ENCODE measurements around the gene FZR1.
"Not testable (repeated sequence)": the region's sequence is repeated elsewhere in the genome, so short reads cannot be mapped to it uniquely, and the experiment has no call there.

The FZR1 gene

DNA sequence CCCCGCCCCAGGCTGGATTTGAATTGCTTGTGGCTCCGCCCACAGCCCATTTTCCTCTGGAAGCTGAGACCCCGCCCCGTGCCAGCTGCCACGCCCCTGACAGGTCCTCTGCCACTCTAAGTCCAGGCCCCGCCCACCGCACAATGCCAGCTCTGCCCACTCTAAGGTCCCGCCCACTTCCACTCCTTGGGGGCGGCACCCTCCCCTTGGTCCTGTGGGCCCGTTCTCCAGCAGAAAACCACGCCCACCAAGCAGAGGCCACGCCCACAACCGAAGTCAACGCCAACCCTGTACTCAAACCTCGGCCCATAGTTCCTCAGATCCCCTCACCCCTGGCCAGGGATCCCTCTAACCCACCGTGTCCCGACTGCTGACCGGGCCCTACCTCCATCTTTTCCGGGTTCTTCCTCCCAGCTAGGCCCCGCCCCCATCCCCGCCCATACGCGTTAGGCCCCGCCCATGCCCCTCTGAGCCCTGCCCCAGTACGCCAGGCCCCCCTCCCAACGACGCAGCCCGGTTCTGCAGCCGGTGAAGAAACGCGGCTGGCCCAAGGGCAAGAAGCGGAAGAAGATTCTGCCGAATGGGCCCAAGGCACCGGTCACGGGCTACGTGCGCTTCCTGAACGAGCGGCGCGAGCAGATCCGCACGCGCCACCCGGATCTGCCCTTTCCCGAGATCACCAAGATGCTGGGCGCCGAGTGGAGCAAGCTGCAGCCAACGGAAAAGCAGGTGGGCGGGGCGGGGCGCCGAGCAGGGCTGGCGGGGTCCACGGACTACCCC lies 67.9 kb downstream of the FZR1 start:
- peak; percentile 93 for DNase-seq (ENCODE audit: low spot score)

DNA sequence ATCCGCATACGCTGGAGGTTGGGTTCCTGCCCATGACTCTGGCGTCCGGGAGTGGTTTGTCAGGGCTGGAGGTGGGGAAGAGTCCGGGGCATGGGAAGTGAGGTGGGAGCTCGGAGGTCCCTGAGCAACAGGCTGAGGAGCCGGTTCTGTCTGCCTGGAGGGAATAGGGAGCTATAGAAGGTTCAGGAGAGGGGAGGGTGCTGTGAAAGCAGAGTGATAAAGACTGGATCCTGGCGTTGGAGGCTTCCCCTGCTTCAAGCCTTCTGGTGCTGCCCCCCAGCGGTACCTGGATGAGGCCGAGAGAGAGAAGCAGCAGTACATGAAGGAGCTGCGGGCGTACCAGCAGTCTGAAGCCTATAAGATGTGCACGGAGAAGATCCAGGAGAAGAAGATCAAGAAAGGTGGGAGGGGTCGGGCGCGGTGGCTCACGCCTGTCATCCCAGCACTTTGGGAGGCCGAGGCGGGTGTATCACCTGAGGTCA lies 69.2 kb downstream of the FZR1 start:
- no peak for DNase-seq (ENCODE audit: low spot score)

DNA sequence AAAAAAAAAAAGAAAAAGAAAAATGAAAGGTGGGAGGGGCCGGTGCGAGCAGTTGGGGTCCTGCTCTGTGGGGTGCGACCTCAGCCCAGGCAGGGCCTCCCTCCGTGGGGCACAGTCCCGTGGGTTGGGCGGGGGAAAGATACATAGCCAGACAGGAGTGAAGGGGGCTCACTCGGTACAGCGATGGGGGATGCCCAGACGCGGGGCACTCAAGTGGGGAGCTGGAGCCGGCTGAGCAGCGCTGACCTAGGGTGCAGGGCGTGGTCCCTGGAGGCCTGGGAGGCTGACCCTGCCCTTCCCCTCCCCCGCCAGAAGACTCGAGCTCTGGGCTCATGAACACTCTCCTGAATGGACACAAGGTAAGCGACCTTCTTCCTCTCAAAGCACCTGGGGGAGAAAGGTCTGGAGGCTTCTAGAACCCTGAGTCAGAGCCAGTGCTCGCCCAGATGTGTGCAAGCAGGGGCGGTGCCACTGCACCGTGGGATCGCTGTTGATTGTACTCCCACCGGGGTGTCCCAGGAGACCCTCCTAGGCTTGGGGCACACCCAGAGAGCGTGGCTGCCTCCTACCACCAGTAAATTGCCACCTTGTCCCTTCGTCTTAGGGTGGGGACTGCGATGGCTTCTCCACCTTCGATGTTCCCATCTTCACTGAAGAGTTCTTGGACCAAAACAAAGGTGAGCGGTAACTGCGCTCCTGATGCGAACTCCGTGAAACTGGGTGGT lies 70.0 kb downstream of the FZR1 start:
- no peak for DNase-seq (ENCODE audit: low spot score)

DNA sequence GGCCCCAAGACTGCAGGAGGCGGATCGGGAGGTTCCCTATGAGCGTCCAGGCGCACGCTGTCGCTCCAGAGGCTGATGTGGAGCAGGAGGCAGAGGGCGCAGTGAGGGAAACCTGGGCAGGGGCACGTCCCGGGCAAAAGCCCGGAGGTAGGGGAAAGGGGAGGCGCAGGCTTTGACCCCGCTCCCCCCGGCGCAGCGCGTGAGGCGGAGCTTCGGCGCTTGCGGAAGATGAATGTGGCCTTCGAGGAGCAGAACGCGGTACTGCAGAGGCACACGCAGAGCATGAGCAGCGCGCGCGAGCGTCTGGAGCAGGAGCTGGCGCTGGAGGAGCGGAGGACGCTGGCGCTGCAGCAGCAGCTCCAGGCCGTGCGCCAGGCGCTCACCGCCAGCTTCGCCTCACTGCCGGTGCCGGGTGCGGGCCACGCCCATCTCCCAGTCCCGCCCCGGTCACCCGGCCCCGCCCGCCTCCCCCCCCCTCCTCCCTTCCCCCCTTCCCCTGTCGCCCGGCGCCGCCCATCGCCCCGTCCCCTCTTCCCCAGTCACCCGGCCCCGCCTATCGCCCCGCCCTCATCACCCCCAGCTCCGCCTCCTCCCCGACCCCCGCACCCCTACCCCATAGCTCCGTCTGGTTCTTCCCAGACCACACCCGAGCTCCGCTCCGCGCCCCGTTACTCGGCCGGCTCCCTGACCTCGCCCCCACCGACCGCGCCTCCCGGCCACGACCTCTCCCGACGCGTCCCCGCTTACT lies 70.8 kb downstream of the FZR1 start:
- DNase-seq (ENCODE audit: low spot score): peak; percentile 65

DNA sequence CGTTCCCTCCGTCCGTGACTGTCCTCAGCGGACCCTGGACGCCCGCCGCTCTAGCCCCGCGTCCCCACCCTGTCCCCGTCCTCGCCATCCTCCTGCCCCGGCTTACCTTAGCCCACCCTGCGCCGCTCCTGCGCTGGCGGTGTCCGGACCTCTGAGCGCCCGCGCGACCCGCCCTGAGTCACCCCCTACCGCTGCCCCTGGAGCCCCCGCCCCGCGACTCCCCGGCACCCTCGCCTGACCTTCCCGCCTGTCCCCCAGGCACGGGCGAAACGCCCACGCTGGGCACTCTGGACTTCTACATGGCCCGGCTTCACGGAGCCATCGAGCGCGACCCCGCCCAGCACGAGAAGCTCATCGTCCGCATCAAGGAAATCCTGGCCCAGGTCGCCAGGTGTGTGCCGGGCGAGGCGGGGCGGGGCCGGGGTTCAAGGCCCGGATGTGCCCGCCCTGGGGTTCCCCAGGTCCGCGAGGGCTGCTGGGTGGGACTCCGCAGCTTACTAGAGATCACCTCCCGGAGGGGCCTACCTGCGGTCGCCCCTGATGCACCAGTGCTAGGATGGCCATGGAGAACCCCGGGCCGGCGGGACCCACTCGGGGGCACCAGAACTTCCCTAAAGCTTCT lies 71.7 kb downstream of the FZR1 start:
- DNase-seq (ENCODE audit: low spot score): no peak

DNA sequence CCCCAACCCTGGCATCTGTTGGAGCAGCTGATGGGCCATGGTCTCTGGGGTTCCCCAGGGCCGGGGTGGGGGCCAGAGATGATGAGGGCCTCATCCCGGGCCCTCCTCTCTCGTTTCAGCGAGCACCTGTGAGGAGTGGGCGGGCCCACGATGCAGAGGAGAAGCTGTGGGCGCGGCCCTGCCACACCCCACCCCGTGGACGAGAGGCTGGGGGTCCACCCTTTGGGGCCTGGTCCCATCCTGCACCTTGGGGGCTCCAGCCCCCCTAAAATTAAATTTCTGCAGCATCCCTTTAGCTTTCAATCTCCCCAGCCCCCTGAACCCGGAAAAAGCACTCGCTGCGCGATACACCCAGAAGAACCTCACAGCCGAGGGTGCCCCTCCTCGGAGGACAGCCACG lies 72.3 kb downstream of the FZR1 start:
- DNase-seq (ENCODE audit: low spot score): no peak

DNA sequence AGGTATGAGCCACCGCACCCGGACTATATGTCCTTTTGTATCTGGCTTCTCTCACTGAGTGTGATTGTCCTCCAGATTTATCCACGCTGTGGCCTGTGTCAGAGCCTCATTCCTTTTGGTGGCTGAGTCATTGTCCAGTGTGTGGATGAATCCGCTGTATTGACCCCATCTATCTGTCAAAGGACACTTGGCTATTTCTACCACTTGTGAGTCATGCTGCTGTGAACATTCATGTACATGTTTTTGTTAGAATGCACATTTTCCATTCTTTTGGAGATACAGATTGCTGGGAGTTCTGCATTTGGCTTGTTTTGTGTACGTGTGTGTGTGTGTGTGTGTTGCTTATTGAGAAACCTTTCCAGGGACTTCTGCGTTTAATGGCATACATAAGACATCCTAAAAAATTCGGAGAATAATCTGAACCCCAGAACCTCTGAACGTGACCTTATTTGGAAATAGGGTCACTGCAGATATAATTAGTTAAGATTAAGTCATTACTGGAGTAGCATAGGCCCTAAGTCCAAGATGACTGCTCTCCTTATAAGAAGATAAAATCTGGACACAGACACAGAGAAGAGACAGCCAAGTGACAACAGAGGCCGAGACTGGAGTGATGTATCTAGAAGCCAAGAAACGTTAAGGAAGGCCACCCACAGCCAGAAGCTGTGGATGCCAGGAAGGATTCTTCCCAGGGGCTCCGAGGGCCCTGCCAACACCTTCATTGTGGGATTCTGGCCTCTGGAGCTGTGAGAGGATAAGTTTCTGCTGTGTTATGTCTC lies 74.2 kb downstream of the FZR1 start:
- peak; percentile 92 for DNase-seq (ENCODE audit: low spot score)

DNA sequence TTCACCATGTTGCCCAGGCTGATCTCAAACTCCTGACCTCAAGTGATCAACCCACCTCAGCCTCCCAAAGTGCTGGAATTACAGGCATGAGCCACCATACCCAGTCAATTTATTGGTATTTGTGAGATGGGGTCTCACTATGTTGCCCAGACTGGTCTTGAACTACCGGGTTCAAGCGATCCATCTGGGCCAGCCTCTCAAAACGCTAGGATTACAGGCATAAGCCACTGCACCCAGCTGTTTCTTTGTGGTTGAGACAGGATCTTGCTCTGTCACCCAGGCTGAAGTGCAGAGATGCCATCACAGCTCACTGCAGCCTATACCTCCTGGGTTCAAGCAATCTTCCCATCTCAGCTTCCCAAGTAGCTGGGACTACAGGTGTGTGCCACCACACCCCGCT lies 75.7 kb downstream of the FZR1 start:
- DNase-seq (ENCODE audit: low spot score): not testable (repeated sequence)

DNA sequence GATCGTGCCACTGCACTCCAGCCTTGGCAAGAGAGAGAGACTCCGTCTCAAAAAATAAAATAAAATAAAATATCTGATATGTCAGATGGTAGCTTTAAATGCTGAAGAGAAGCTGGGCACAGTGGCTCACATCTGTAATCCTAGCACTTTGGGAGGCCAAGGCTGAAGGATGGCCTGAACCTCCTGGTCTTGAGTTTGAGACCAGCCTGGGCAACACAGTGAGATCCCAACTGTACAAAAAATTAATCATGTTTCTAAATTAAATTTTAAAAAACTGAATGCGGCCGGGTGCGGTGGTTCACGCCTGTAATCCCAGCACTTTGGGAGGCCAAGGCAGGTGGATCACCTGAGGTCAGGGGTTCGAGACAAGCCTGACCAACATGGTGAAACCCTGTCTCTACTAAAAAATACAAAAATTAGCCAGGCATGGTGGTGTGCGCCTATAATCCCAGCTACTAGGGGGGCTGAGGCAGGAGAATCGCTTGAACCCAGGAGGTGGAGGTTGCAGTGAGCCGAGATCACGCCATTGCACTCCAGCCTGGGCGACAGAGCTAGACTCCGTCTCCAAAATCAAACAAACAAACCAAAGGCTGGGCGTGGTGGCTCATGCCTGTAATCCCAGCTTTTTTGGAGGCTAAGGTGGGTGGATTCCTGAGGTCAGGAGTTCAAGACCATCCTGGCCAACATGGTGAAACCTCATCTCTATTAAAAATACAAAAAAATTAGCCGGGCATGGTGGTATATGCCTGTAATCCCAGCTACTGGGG lies 78.1 kb downstream of the FZR1 start:
- not testable (repeated sequence) for DNase-seq (ENCODE audit: low spot score)

DNA sequence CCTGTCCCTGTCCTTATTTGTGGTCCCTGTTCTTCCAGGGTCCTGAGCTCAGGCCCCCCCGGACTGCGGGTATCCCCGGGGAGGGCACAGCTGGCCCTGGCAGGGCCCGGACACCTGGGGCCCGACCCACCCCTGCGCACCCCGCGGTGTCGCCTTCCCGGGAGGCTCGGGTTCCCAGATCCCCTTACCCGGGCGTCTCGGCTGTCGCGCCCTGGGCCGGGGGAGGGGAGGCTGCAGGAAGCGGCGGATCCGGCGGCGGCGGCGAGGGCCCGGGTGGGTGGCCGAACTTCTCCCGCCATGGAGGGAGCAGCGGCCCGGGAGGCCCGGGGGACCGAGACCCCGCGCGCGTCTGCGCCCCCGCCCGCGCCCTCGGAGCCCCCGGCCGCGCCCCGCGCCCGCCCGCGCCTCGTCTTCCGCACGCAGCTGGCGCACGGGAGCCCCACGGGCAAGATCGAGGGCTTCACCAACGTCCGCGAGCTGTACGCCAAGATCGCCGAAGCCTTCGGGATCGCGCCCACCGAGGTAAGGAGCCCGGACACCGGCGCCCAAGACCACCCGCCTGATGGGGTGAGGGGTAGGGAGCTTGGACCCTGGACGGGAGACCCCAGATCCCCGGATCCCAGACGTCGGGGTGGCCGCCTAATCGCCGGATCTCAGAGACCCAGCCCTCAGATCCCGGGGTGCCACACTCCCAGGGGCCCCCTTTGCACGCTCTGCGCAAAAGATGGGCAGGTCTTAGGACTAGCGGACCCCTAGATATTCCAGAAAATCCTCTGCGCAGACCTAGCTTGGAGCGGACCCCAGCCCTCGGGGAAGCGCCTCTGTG lies 79.4 kb downstream of the FZR1 start, which contains the start of gene GIPC3:
TSS of gene GIPC3 (plus strand) at position 178 of the 826 bp plus-strand sequence. CDS start at position 298, 120 bp downstream.
- no peak for DNase-seq (ENCODE audit: low spot score)

DNA sequence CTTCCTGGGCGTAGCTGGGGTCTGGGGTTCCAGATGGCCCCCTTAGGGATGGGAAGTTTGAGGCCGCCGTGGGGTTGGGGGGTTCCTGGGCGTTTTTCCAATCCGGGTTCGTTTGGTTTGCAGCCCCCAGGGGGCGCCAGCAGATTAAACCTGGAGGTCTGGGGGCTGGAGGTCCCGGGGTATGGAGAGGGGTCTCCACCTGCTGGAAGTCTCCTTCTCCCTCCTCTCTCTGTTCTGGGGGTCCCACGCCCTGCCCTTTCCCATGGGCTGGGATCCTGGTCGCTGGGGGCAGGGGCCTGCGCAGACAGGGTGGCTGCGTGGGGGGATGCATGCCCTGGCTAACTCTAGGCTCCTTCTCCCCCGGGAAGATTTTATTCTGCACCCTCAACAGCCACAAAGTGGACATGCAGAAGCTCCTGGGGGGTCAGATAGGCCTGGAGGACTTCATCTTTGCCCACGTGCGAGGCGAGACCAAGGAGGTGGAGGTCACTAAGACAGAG lies 80.1 kb downstream of the FZR1 start:
- DNase-seq (ENCODE audit: low spot score): no peak

DNA sequence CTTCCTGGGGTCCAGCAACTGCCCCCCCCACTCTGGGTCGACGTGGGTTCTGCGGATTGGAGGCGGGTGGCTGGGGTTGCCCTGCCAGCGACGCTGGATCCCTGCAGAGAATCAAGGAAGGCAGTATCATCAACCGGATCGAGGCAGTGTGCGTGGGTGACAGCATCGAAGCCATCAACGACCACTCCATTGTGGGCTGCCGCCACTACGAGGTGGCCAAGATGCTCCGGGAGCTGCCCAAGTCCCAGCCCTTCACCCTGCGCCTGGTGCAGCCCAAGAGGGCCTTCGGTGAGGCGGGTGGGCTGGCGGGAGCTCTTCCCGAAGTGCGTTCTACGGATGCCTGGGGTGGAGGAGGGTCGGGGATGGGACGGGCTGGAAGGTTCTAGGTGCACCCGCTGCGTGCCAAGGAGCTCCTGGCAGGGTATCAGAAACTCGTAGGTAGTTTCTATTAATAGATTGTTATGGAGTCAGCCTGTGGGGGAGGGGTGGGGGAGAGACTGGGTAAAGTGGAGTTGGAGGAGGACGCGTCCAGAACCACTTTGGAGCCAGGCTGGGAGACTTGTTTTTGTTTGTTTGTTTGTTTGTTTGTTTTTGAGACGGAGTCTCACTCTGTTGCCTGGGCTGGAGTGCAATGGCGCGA lies 80.7 kb downstream of the FZR1 start:
- no peak for DNase-seq (ENCODE audit: low spot score)

All from AG08395 (cell line).